Endothelial cell of umbilical vein (primary cell): ENCODE measurements around the gene CFTR. TPM values are rescaled to one million over a fixed set of nuclear protein-coding genes. Genes with fewer than 3 reads are reported as not detected.

Source experiments
- Bru-seq: library from RNA; stranded (reverse); fragments of 400-500 nt; gene quantifications from one replicate; lab custom pipeline; 2021; lab: Mats Ljungman, UMichigan
- BruChase-seq, 2 experiments: library from RNA; stranded (reverse); fragments of 400-500 nt; gene quantifications; one replicate each; lab custom pipeline; 2021; lab: Mats Ljungman, UMichigan
- BruUV-seq: library from RNA; stranded (reverse); fragments of 400-500 nt; replicated peaks from 2 replicates; lab custom pipeline; 2021; lab: Mats Ljungman, UMichigan
- CTCF ChIA-PET: fragments of 300-600, 350-600 bp; sonication (Branson Sonifier 250); formaldehyde crosslinking; loops from one replicate; lab custom pipeline; 2021; ENCODE audit warnings: antibody characterized with exemption, inconsistent platforms; lab: Charles Lee
- POLR2A ChIA-PET: fragments of 300-600, 350-600 bp; sonication (Branson Sonifier 250); formaldehyde crosslinking; loops from one replicate; lab custom pipeline; 2021; ENCODE audit warnings: antibody characterized with exemption, inconsistent platforms; lab: Charles Lee
- DNase-seq: peaks from one replicate; pipeline ENCODE4 v3.0.0-alpha.2; 2011; ENCODE audit warnings: low read depth, low spot score
- FAIRE-seq: peaks from 2 replicates; lab custom pipeline; 2011; peaks lifted over from hg19 to GRCh38; lab: Jason Lieb, UNC
- H2AFZ ChIP-seq: 2 replicates; pipeline ENCODE4 v1.6.0; 2012; ENCODE audit warnings: low read depth, low read length, control low read depth, inconsistent platforms
- H3K27ac ChIP-seq: 2 replicates; pipeline ENCODE4 v1.5.1; 2011; ENCODE audit warnings: low read depth, mild to moderate bottlenecking, control low read depth, low read length, moderate library complexity; ENCODE audit not compliant: insufficient read depth
- H3K27me3 ChIP-seq, 2 experiments: 2 replicates each; pipeline versions ENCODE4 v1.6.0 to v1.6.1; 2011; ENCODE audit warnings: low read length in 2 of 2, mixed read lengths in 1 of 2; ENCODE audit not compliant: control insufficient read depth in 2 of 2, insufficient read depth in 2 of 2
- H3K36me3 ChIP-seq, 2 experiments: 2 replicates in 1 of 2; 3 replicates in 1 of 2; pipeline ENCODE4 v1.5.1; 2011; ENCODE audit warnings: low read length in 2 of 2, mild to moderate bottlenecking in 1 of 2, moderate library complexity in 1 of 2; ENCODE audit not compliant: control insufficient read depth in 2 of 2, insufficient read depth in 2 of 2; ENCODE audit errors: extremely low read depth in 1 of 2
- H3K4me1 ChIP-seq: 3 replicates; pipeline ENCODE4 v1.5.1; 2011; ENCODE audit warnings: mild to moderate bottlenecking, low read length; ENCODE audit not compliant: control insufficient read depth, insufficient read depth; ENCODE audit errors: extremely low read depth
- H3K4me2 ChIP-seq: 2 replicates; pipeline ENCODE4 v1.6.1; 2011; ENCODE audit warnings: low read length, control low read depth, mixed read lengths; ENCODE audit not compliant: insufficient read depth
- H3K4me3 ChIP-seq, 3 experiments: fragments of 200-600 bp in 1 of 3; sonication (generic), shearing (Covaris generic) in 1 of 3; replicated peaks in 1 of 3; 2 replicates each; pipeline ENCODE4 v1.5.1; 2011 to 2016; ENCODE audit warnings: control low read depth in 3 of 3, low read length in 3 of 3, mild to moderate bottlenecking in 2 of 3, inconsistent platforms in 1 of 3, low read depth in 1 of 3, moderate library complexity in 1 of 3; ENCODE audit not compliant: insufficient read depth in 1 of 3
- H3K79me2 ChIP-seq: 2 replicates; pipeline ENCODE4 v1.6.0; 2012; ENCODE audit warnings: low read length, inconsistent platforms; ENCODE audit not compliant: control insufficient read depth, insufficient read depth
- H3K9ac ChIP-seq: replicated peaks from 2 replicates; pipeline ENCODE3; 2011; ENCODE audit warnings: low read length, control low read depth; ENCODE audit not compliant: insufficient read depth; ENCODE audit errors: extremely low read depth
- H3K9me1 ChIP-seq: replicated peaks from 3 replicates; pipeline ENCODE4 v1.6.0; 2011; ENCODE audit warnings: mild to moderate bottlenecking, low read length; ENCODE audit not compliant: control insufficient read depth, insufficient read depth; ENCODE audit errors: extremely low read depth
- H3K9me3 ChIP-seq: replicated peaks from 2 replicates; pipeline ENCODE4 v1.5.1; 2012; ENCODE audit warnings: low read length, inconsistent platforms; ENCODE audit not compliant: control insufficient read depth, insufficient read depth
- H4K20me1 ChIP-seq: replicated peaks from 2 replicates; pipeline ENCODE3; 2011; ENCODE audit warnings: mild to moderate bottlenecking, low read length; ENCODE audit not compliant: control insufficient read depth, insufficient read depth; ENCODE audit errors: extremely low read depth
- CTCF ChIP-seq, 2 donors: IDR thresholded peaks; 1 replicate in 1 of 2; 2 replicates in 1 of 2; pipeline ENCODE4 v1.5.1; 2011; ENCODE audit warnings: low read length in 2 of 2, mild to moderate bottlenecking in 2 of 2, moderate library complexity in 2 of 2, control low read depth in 1 of 2, inconsistent platforms in 1 of 2, low read depth in 1 of 2; ENCODE audit not compliant: insufficient read depth in 1 of 2; ENCODE audit errors: extremely low read depth in 1 of 2
- EZH2 ChIP-seq: IDR thresholded peaks from 2 replicates; pipeline ENCODE4 v1.6.1; 2012; ENCODE audit warnings: borderline replicate concordance, low read depth, mild to moderate bottlenecking, moderate library complexity, low read length, inconsistent platforms; ENCODE audit not compliant: severe bottlenecking
- FOS ChIP-seq: IDR thresholded peaks from 2 replicates; pipeline ENCODE4 v1.6.1; 2011; ENCODE audit warnings: mild to moderate bottlenecking, low read length, moderate library complexity, borderline replicate concordance; ENCODE audit not compliant: insufficient read depth
- GATA2 ChIP-seq: IDR thresholded peaks from 2 replicates; pipeline ENCODE4 v1.7.0; 2011; ENCODE audit warnings: low read depth, mild to moderate bottlenecking, moderate library complexity, mixed read lengths, low read length; ENCODE audit not compliant: insufficient read length, insufficient read depth
- JUN ChIP-seq: IDR thresholded peaks from 2 replicates; pipeline ENCODE4 v1.6.1; 2011; ENCODE audit warnings: borderline replicate concordance, low read depth; ENCODE audit not compliant: insufficient read length, insufficient read depth
- MYC ChIP-seq: IDR thresholded peaks from one replicate; pipeline ENCODE4 v1.6.1; 2011; ENCODE audit warnings: mild to moderate bottlenecking, low read depth, low read length
- POLR2A ChIP-seq: IDR thresholded peaks from 2 replicates; pipeline ENCODE4 v1.6.1; 2012; ENCODE audit warnings: low read depth, mild to moderate bottlenecking, control low read depth, low read length
- POLR2AphosphoS5 ChIP-seq: IDR thresholded peaks from 2 replicates; pipeline ENCODE4 v1.6.1; 2012; ENCODE audit warnings: low read depth, mild to moderate bottlenecking, control low read depth, low read length, moderate library complexity; ENCODE audit not compliant: insufficient read depth
- dilution Hi-C: fragments of 300-500 bp; cut with MboI; formaldehyde crosslinking; loops from one replicate; pipeline ENCODE4 v1.15.0; 2019; ENCODE audit warnings: low sequenced_read_pairs; ENCODE audit not compliant: extremely low pct_ligation_motif_present
- intact Hi-C: fragments of 100-400 bp; cut with micrococcal nuclease; formaldehyde crosslinking; loops from one replicate; pipeline ENCODE4 v1.10.0; 2022
- long read RNA-seq: library from polyadenylated mRNA; stranded (forward); transcript quantifications from one replicate; pipeline ENCODE4 v2.0.0, GENCODE V29; 2021
- polyA minus RNA-seq, 3 experiments: library from RNA; depleted of rRNA, polyadenylated mRNA; stranded (reverse); fragments of >200 nt; gene quantifications; 1 replicate in 1 of 3; 2 replicates in 2 of 3; pipeline ENCODE4 v1.2.3, GENCODE V29; 2011
- polyA plus RNA-seq, 4 experiments: library from polyadenylated mRNA; depleted of rRNA in 3 of 4; stranded (reverse) in 3 of 4; unstranded in 1 of 4; fragments of >200 nt; gene quantifications; 2 replicates each; pipeline versions ENCODE4 v1.2.1 to v1.2.3, GENCODE V29; 2011 to 2012; ENCODE audit warnings: missing spikeins in 1 of 4
- total RNA-seq: library from RNA; stranded (reverse); gene quantifications from 2 replicates; pipeline ENCODE4 v1.2.3, GENCODE V29; 2021
- TF ChIP-seq, protein P1 (sequence below): IDR thresholded peaks from 2 replicates; pipeline ENCODE4 v1.6.1; 2011; ENCODE audit not compliant: insufficient read depth, insufficient read length

CFTR gene
- total RNA-seq (not detected in 2 replicates), polyA plus RNA-seq (0.03 TPM in 1 of 2 replicates, not detected in the other), polyA minus RNA-seq (not detected in 2 replicates), Bru-seq, nascent RNA (percentile 5 among the genes with signal in this experiment), BruChase-seq, experiment 1, labeled RNA remaining after a 6-hour chase (percentile 0 among the genes with signal in this experiment), BruChase-seq, experiment 2, labeled RNA remaining after a 2-hour chase (percentile 1 among the genes with signal in this experiment)
- polyA plus RNA-seq (2011; cell fraction: cytosol; rRNA removed), result not detected in 2 replicates
- polyA plus RNA-seq (2011; cell fraction: nucleus; rRNA removed), result 0.04 TPM in 1 of 2 replicates, not detected in the other
- polyA plus RNA-seq (2012), result not detected in 2 replicates
- polyA minus RNA-seq (2011; cell fraction: cytosol; rRNA and poly(A)+ RNA removed), result not detected
- not detected in 2 replicates for polyA minus RNA-seq (2011; cell fraction: nucleus; rRNA and poly(A)+ RNA removed)
- long read RNA-seq, partial matches to known transcripts, result 0 of 1 reads
- long read RNA-seq, other reads (novel, unspliced or antisense), result 1 of 1 reads

GRCh38 chr7:117479225-117480054 lies at the start of gene CFTR:
Gene CFTR (plus strand): TSS chr7:117480025. CDS start chr7:117480095, 70 bp downstream.
- CTCF ChIA-PET, result interaction anchor here (1.2 kb wide), 1 partner anchor 20 kb away, joined by 3 read pairs; no protein-coding TSS in a partner anchor
- no peaks in the 10 kb centered on the region for H3K9me3 ChIP-seq

GRCh38 chr7:117435475-117436043 lies 44.3 kb upstream of the CFTR start:
- Histone ChIP-seq H3K79me2 (no peaks in the 10 kb centered on the region), H3K9ac (no peak overlapping the region), H2AFZ (no peak overlapping the region), H3K27ac (no peak overlapping the region), H3K4me3 (no peak overlapping the region), H3K27me3 (peaks cover 0 to 2% of the 10 kb centered on the region in 2 experiments), H3K36me3 (no peaks in the 10 kb centered on the region), H3K4me1 (no peaks in the 10 kb centered on the region), H4K20me1 (no peaks in the 10 kb centered on the region), H3K9me3 (no peaks in the 10 kb centered on the region), H3K4me2 (no peak overlapping the region), H3K9me1 (no peaks in the 10 kb centered on the region)
- POLR2A ChIA-PET, result no interaction called here
- TF ChIP-seq GATA2, result no peak
- TF ChIP-seq, protein P1, sequence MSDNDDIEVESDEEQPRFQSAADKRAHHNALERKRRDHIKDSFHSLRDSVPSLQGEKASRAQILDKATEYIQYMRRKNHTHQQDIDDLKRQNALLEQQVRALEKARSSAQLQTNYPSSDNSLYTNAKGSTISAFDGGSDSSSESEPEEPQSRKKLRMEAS, result no peak
- TF ChIP-seq FOS, result no peak
- TF ChIP-seq POLR2AphosphoS5, result no peak
- TF ChIP-seq JUN, result no peak
- TF ChIP-seq EZH2, result no peak
- no peak for TF ChIP-seq MYC
- no peak for TF ChIP-seq CTCF (IDR thresholded peaks at IDR 0.05; ENCODE audit: extremely low read depth in 1 of 2, insufficient read depth in 1 of 2, low read depth in 1 of 2, low read length in 2 of 2)
- no peak for TF ChIP-seq POLR2A
- BruUV-seq, result no TSS peak
- intact Hi-C loops, result no loop called here
- dilution Hi-C loops, result no loop called here
- CTCF ChIA-PET, result interaction anchor here (1.3 kb wide), 2 partner anchors 23 to 280 kb away, joined by 4 to 5 read pairs; no protein-coding TSS in a partner anchor
- FAIRE-seq, result no peak
- DNase-seq, result no peak

More at GRCh38 chr7:117479225-117480054, at the start of gene CFTR:
- Histone ChIP-seq H3K27me3 (peaks cover 32 to 48% of the 10 kb centered on the region in 2 experiments), H3K36me3 (no peaks in the 10 kb centered on the region), H3K9me1 (no peaks in the 10 kb centered on the region), H3K4me1 (no peaks in the 10 kb centered on the region), H3K27ac (no peak within 1 kb of the TSS), H4K20me1 (no peaks in the 10 kb centered on the region), H3K9ac (no peak within 1 kb of the TSS), H2AFZ (peak within 1 kb of the TSS; percentile 71), H3K79me2 (no peaks in the 10 kb centered on the region), H3K4me2 (peak within 1 kb of the TSS; percentile 57), H3K4me3 (peak within 1 kb of the TSS in 2 of 3 experiments; percentile 26 to 44)
- intact Hi-C loops, result loop anchor here (5.0 kb wide), 1 partner anchor 198 kb away; no protein-coding TSS in a partner anchor
- TF ChIP-seq MYC, result no peak
- peak; percentile 62 for TF ChIP-seq EZH2
- POLR2A ChIA-PET, result no interaction called here
- no TSS peak for BruUV-seq
- DNase-seq, result no peak
- dilution Hi-C loops, result no loop called here
- FAIRE-seq, result no peak
